B cell (primary cell): ENCODE measurements around the gene ULK1. TPM values are rescaled to one million over a fixed set of nuclear protein-coding genes. Genes with fewer than 3 reads are reported as not detected.

Source experiments
- ATAC-seq: fragments of 200-7000 bp; cut with Tn5 transposase; one replicate; pipeline ENCODE4 v1.10.0; 2021; ENCODE audit warnings: low read depth, mild to moderate bottlenecking, moderate number of reproducible peaks, moderate library complexity
- CTCF ChIA-PET: fragments of 350-600 bp; sonication (Branson Sonifier 250); formaldehyde crosslinking; loops from one replicate; lab custom pipeline; 2021; ENCODE audit warnings: antibody characterized with exemption, inconsistent platforms; lab: Charles Lee
- POLR2A ChIA-PET: fragments of 350-600 bp; sonication (Branson Sonifier 250); formaldehyde crosslinking; loops from one replicate; lab custom pipeline; 2021; ENCODE audit warnings: antibody characterized with exemption; lab: Charles Lee
- DNase-seq: peaks from one replicate; pipeline ENCODE4 v3.0.0; 2013
- H2AFZ ChIP-seq: 2 replicates; pipeline ENCODE4 v1.6.1; 2012; ENCODE audit warnings: mild to moderate bottlenecking, low read depth, low read length; ENCODE audit not compliant: insufficient read depth, poor library complexity, severe bottlenecking
- H3K27ac ChIP-seq, 2 donors: 1 replicate in 1 of 2; 2 replicates in 1 of 2; pipeline ENCODE4 v1.5.1; 2012 to 2013; ENCODE audit warnings: low read length in 2 of 2, mild to moderate bottlenecking in 2 of 2, moderate library complexity in 1 of 2
- H3K27me3 ChIP-seq, 4 experiments: fragments of 200-600 bp in 1 of 4; sonication (generic) in 1 of 4; replicated peaks in 1 of 4; 1 replicate in 2 of 4; 2 replicates in 2 of 4; pipeline versions ENCODE4 v1.6.1 to v1.7.0; 2013 to 2016; ENCODE audit warnings: low read length in 3 of 4, mild to moderate bottlenecking in 2 of 4, mixed read lengths in 1 of 4, moderate library complexity in 1 of 4; ENCODE audit not compliant: insufficient read depth in 4 of 4, control insufficient read depth in 3 of 4; ENCODE audit errors: control extremely low read depth in 1 of 4
- H3K36me3 ChIP-seq, 2 experiments: replicated peaks in 1 of 2; 1 replicate in 1 of 2; 2 replicates in 1 of 2; pipeline versions ENCODE4 v1.6.1 to v1.7.1; 2013; ENCODE audit warnings: low read length in 1 of 2; ENCODE audit not compliant: insufficient read depth in 2 of 2, control insufficient read depth in 1 of 2; ENCODE audit errors: control extremely low read depth in 1 of 2, extremely low read depth in 1 of 2
- H3K4me1 ChIP-seq, 2 donors: fragments of 200-600 bp in 1 of 2; sonication (generic) in 1 of 2; 1 replicate in 1 of 2; 2 replicates in 1 of 2; pipeline versions ENCODE4 v1.5.1 to v1.6.1; 2013 to 2017; ENCODE audit warnings: low read length in 2 of 2; ENCODE audit not compliant: control insufficient read depth in 2 of 2, insufficient read depth in 2 of 2
- H3K4me2 ChIP-seq: replicated peaks from 2 replicates; pipeline ENCODE3; 2012; ENCODE audit warnings: mild to moderate bottlenecking, low read depth, low read length; ENCODE audit not compliant: poor library complexity, severe bottlenecking
- H3K4me3 ChIP-seq, 5 experiments: fragments of 200-600 bp in 1 of 5; sonication (generic) in 1 of 5; 1 replicate in 3 of 5; 2 replicates in 2 of 5; pipeline versions ENCODE4 v1.5.1 to v1.7.0; 2011 to 2016; ENCODE audit warnings: low read length in 4 of 5, mild to moderate bottlenecking in 4 of 5, low read depth in 2 of 5, control low read depth in 1 of 5, moderate library complexity in 1 of 5; ENCODE audit not compliant: insufficient read depth in 1 of 5; ENCODE audit errors: control extremely low read depth in 1 of 5, extremely low read depth in 1 of 5
- H3K79me2 ChIP-seq: fragments of 200-600 bp; sonication (generic); one replicate; pipeline ENCODE4 v1.6.0; 2016; ENCODE audit warnings: low read length; ENCODE audit not compliant: control insufficient read depth, insufficient read depth
- H3K9ac ChIP-seq: fragments of 200-600 bp; sonication (generic); 2 replicates; pipeline ENCODE4 v1.6.1; 2017; ENCODE audit warnings: mild to moderate bottlenecking, low read length, moderate library complexity
- H3K9me3 ChIP-seq, 3 donors: one replicate each; pipeline versions ENCODE4 v1.6.1 to v1.7.1; 2013; ENCODE audit warnings: low read length in 2 of 3; ENCODE audit not compliant: control insufficient read depth in 2 of 3, insufficient read depth in 1 of 3; ENCODE audit errors: control extremely low read depth in 1 of 3
- H4K20me1 ChIP-seq: 2 replicates; pipeline ENCODE4 v1.6.0; 2012; ENCODE audit warnings: mild to moderate bottlenecking, low read length; ENCODE audit not compliant: insufficient read depth, control insufficient read depth, poor library complexity, severe bottlenecking
- H3K27ac Mint-ChIP-seq: one replicate; pipeline ENCODE4 v1.8.0; 2021; ENCODE audit warnings: mixed read lengths
- H3K27me3 Mint-ChIP-seq: one replicate; pipeline ENCODE4 v1.8.0; 2021; ENCODE audit warnings: mixed read lengths
- H3K4me1 Mint-ChIP-seq: one replicate; pipeline ENCODE4 v1.8.0; 2021; ENCODE audit warnings: mixed read lengths
- H3K4me3 Mint-ChIP-seq: one replicate; pipeline ENCODE4 v1.8.0; 2021; ENCODE audit warnings: mixed read lengths
- H3K9me3 Mint-ChIP-seq: one replicate; pipeline ENCODE4 v1.8.0; 2022; ENCODE audit warnings: mixed read lengths; ENCODE audit not compliant: insufficient read depth
- EZH2 ChIP-seq: IDR thresholded peaks from 2 replicates; pipeline ENCODE4 v1.6.1; 2012; ENCODE audit warnings: borderline replicate concordance, low read depth, mild to moderate bottlenecking, moderate library complexity, low read length; ENCODE audit not compliant: insufficient read depth, poor library complexity, severe bottlenecking
- WGBS: methylation state at CpG from one replicate; pipeline ENCODE4 v1.1.5; 2013; ENCODE audit warnings: missing lambda C conversion rate; ENCODE audit not compliant: insufficient coverage; 5-methylcytosine and 5-hydroxymethylcytosine counted together
- intact Hi-C: fragments of 100-400 bp; cut with micrococcal nuclease; formaldehyde crosslinking; loops from one replicate; pipeline ENCODE4 v1.10.0; 2022
- polyA plus RNA-seq: library from polyadenylated mRNA; depleted of rRNA; stranded (reverse); fragments of >200 nt; gene quantifications from 2 replicates; pipeline ENCODE4 v1.2.3, GENCODE V29; 2012
- total RNA-seq, 2 donors: library from RNA; stranded (reverse); fragments of 120-200 nt in 1 of 2; gene quantifications; 1 replicate in 1 of 2; 2 replicates in 1 of 2; pipeline versions ENCODE4 v1.2.3 to v1.2.4, GENCODE V29; 2013 to 2022
- TF ChIP-seq, protein P1 (sequence below): fragments of 200-600 bp; IDR thresholded peaks from one replicate; pipeline ENCODE4 v1.8.0; 2022; ENCODE audit warnings: antibody characterized with exemption, mild to moderate bottlenecking

Gene ULK1
- total and polyA plus RNA-seq, 2 donors (not counting 1 experiment from before 2014, with no cell fraction given): 38.9 to 59.5 TPM

DNA sequence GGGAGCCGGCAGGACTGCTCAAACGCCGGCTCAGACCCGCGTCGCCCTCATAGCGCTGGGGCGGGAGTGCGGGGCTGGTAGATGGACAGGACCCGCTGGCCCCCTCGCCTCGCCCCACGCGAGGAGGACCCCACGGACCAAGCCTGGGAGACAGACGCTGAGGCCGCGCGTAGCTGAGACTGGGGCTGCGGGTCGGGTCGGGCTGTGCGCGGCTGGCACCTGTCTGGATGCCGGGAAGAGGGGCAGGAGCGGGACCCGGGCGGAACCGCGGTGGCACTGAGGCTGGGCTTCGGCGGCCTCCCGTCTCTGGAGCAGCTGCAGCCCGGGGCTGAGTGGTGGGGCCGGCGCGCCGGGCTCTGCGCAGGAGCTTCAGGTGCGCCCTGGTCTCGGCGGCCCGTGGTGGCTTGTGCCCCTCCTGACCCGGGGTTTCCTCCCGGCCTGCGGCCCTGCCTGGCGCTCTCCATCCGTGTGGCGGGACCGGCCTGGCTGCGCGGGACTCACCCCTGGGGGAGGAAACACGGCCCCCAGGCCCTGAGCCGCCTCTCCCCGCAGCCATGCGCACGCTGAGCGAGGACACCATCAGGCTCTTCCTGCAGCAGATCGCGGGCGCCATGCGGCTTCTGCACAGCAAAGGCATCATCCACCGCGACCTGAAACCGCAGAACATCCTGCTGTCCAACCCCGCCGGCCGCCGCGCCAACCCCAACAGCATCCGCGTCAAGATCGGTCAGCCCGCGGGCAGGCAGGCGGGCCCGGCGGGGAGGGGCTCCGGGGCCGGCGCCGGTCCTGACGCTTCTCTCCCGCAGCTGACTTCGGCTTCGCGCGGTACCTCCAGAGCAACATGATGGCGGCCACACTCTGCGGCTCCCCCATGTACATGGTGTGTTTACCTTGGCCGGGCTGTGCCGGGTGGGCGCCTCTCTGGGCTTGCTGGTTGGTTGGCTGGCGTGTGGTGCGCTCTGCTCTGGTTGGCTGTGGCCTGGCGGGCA is 14.0 kb downstream of the ULK1 start:
- Histone ChIP-seq H4K20me1 (peaks cover 71% of the 10 kb centered on the region), H3K79me2 (peaks cover 17% of the 10 kb centered on the region), H3K27me3 (no peaks in the 10 kb centered on the region), H2AFZ (no peak overlapping the region), H3K4me3 (no peak overlapping the region), H3K9ac (no peak overlapping the region), H3K4me2 (no peak overlapping the region), H3K4me1 (no peaks in the 10 kb centered on the region), H3K36me3 (peaks cover 0 to 40% of the 10 kb centered on the region in 2 experiments), H3K9me3 (no peaks in the 10 kb centered on the region), H3K27ac (no peak overlapping the region)
- 98% methylated on average over 95 of the region's 96 CpGs for WGBS
- Mint-ChIP-seq H3K4me1 (peaks cover 5% of the 10 kb centered on the region), H3K4me3 (no peak overlapping the region), H3K27me3 (no peaks in the 10 kb centered on the region), H3K9me3 (no peaks in the 10 kb centered on the region), H3K27ac (no peak overlapping the region)
- DNase-seq (no peak), ATAC-seq (no peak)
- ChIA-PET POLR2A (no interaction called here), CTCF (no interaction called here)
- intact Hi-C loops: no loop called here
- TF ChIP-seq EZH2: no peak
- TF ChIP-seq, protein P1, sequence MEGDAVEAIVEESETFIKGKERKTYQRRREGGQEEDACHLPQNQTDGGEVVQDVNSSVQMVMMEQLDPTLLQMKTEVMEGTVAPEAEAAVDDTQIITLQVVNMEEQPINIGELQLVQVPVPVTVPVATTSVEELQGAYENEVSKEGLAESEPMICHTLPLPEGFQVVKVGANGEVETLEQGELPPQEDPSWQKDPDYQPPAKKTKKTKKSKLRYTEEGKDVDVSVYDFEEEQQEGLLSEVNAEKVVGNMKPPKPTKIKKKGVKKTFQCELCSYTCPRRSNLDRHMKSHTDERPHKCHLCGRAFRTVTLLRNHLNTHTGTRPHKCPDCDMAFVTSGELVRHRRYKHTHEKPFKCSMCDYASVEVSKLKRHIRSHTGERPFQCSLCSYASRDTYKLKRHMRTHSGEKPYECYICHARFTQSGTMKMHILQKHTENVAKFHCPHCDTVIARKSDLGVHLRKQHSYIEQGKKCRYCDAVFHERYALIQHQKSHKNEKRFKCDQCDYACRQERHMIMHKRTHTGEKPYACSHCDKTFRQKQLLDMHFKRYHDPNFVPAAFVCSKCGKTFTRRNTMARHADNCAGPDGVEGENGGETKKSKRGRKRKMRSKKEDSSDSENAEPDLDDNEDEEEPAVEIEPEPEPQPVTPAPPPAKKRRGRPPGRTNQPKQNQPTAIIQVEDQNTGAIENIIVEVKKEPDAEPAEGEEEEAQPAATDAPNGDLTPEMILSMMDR: no peak
